T-cell (primary cell): ENCODE data around the gene PITPNC1. TPM values are rescaled to one million over a fixed set of nuclear protein-coding genes. Genes with fewer than 3 reads are reported as not detected.

Experiments
- ATAC-seq, 4 experiments: fragments of 200-7000 bp in 3 of 4; fragments of 150-1000 bp in 1 of 4; cut with Tn5 transposase; replicated peaks in 1 of 4; 1 replicate in 3 of 4; 2 replicates in 1 of 4; pipeline ENCODE4 v1.10.0; 2021; ENCODE audit warnings: moderate library complexity in 3 of 4, mild to moderate bottlenecking in 2 of 4, moderate number of reproducible peaks in 1 of 4
- CTCF ChIA-PET, 2 donors: fragments of 300-600 bp; sonication (Branson Sonifier 250); formaldehyde crosslinking; loops; one replicate each; lab custom pipeline; 2022; ENCODE audit warnings: antibody characterized with exemption in 2 of 2; lab: Charles Lee
- POLR2A ChIA-PET, 2 donors: fragments of 300-600 bp; sonication (Branson Sonifier 250); formaldehyde crosslinking; loops; one replicate each; lab custom pipeline; 2022; ENCODE audit warnings: antibody characterized with exemption in 2 of 2; lab: Charles Lee
- DNase-seq, 35 experiments: peaks; one replicate each; pipeline versions ENCODE4 v3.0.0 to v3.0.0-alpha.2; 2013 to 2023
- H3K27ac ChIP-seq: one replicate; pipeline ENCODE4 v1.5.1; 2013; ENCODE audit warnings: low read length
- H3K27me3 ChIP-seq, 2 experiments: replicated peaks in 1 of 2; 1 replicate in 1 of 2; 2 replicates in 1 of 2; pipeline versions ENCODE4 v1.6.1 to v1.7.0; 2013; ENCODE audit warnings: low read length in 1 of 2, mixed read lengths in 1 of 2; ENCODE audit not compliant: control insufficient read depth in 2 of 2, insufficient read depth in 2 of 2; ENCODE audit errors: extremely low read depth in 1 of 2
- H3K36me3 ChIP-seq, 2 donors: 1 replicate in 1 of 2; 2 replicates in 1 of 2; pipeline versions ENCODE4 v1.6.1 to v1.7.0; 2013; ENCODE audit warnings: low read length in 1 of 2; ENCODE audit not compliant: control insufficient read depth in 2 of 2, insufficient read depth in 1 of 2; ENCODE audit errors: extremely low read depth in 1 of 2
- H3K4me1 ChIP-seq, 2 experiments: 1 replicate in 1 of 2; 2 replicates in 1 of 2; pipeline versions ENCODE4 v1.6.1 to v1.7.0; 2013; ENCODE audit warnings: low read length in 2 of 2, mixed read lengths in 1 of 2; ENCODE audit not compliant: insufficient read depth in 2 of 2, control insufficient read depth in 1 of 2; ENCODE audit errors: extremely low read depth in 1 of 2
- H3K4me3 ChIP-seq, 2 donors: 1 replicate in 1 of 2; 2 replicates in 1 of 2; pipeline versions ENCODE4 v1.5.1 to v1.7.0; 2013; ENCODE audit warnings: mild to moderate bottlenecking in 2 of 2, low read length in 1 of 2, moderate library complexity in 1 of 2; ENCODE audit not compliant: control insufficient read depth in 1 of 2; ENCODE audit errors: extremely low read depth in 1 of 2
- H3K9me3 ChIP-seq: 2 replicates; pipeline ENCODE4 v1.7.0; 2013
- H3K27ac Mint-ChIP-seq, 2 donors: one replicate each; pipeline ENCODE4 v1.8.0; 2020 to 2021; ENCODE audit warnings: mild to moderate bottlenecking in 2 of 2, mixed read lengths in 2 of 2
- H3K27me3 Mint-ChIP-seq, 2 donors: one replicate each; pipeline ENCODE4 v1.8.0; 2021 to 2022; ENCODE audit warnings: mixed read lengths in 2 of 2
- H3K36me3 Mint-ChIP-seq: one replicate; pipeline ENCODE4 v1.8.0; 2021; ENCODE audit warnings: mixed read lengths
- H3K4me1 Mint-ChIP-seq, 3 donors: one replicate each; pipeline ENCODE4 v1.8.0; 2020 to 2022; ENCODE audit warnings: mixed read lengths in 3 of 3, mild to moderate bottlenecking in 1 of 3
- H3K4me3 Mint-ChIP-seq, 3 donors: one replicate each; pipeline ENCODE4 v1.8.0; 2020 to 2022; ENCODE audit warnings: mild to moderate bottlenecking in 3 of 3, mixed read lengths in 3 of 3, moderate library complexity in 3 of 3
- H3K9me3 Mint-ChIP-seq, 3 donors: one replicate each; pipeline ENCODE4 v1.8.0; 2020 to 2022; ENCODE audit warnings: mixed read lengths in 3 of 3
- WGBS: methylation state at CpG from one replicate; pipeline ENCODE4 v1.1.5; 2013; ENCODE audit warnings: missing lambda C conversion rate; ENCODE audit not compliant: insufficient coverage; 5-methylcytosine and 5-hydroxymethylcytosine counted together
- total RNA-seq, 35 experiments: library from RNA in 6 of 35; stranded (reverse) in 6 of 35; fragments of 120-200 nt in 1 of 35; gene quantifications; one replicate each; pipeline versions ENCODE4 v1.2.1 to v1.2.4 and lab custom pipeline; 2013 to 2026

Gene PITPNC1
- total RNA-seq, 5 donors from 2014 or later (not counting 1 experiment from before 2014, with no cell fraction given) = 82.6 to 132 (median 111) TPM

GRCh38 chr17:67482764-67483163 is 105.7 kb downstream of the PITPNC1 start:
- no peaks in the 10 kb centered on the region for H3K9me3 Mint-ChIP-seq
- ChIA-PET POLR2A (interaction anchor here in 1 of 2 donors (0.6 kb wide), 1 partner anchor 34 kb away, joined by 3 read pairs; no protein-coding TSS in a partner anchor), CTCF (interaction anchor here in 1 of 2 donors (1.5 kb wide), 1 partner anchor 107 kb away, joined by 4 read pairs; no protein-coding TSS in a partner anchor)
- H3K4me3 Mint-ChIP-seq = no peak overlapping the region
- WGBS = 80% methylated on average over 1 of the region's 3 CpGs
- DNase-seq (no peak), ATAC-seq (no peak)
- no peaks in the 10 kb centered on the region for H3K9me3 ChIP-seq
- H3K27me3 ChIP-seq = no peaks in the 10 kb centered on the region
- H3K36me3 Mint-ChIP-seq = peaks cover 15% of the 10 kb centered on the region
- peak overlapping the region; percentile 36 to 80 for H3K27ac Mint-ChIP-seq
- H3K27ac ChIP-seq = no peak overlapping the region
- no peaks in the 10 kb centered on the region for H3K36me3 ChIP-seq
- H3K4me1 ChIP-seq = peaks cover 8 to 55% of the 10 kb centered on the region in 2 experiments
- H3K4me3 ChIP-seq = no peak overlapping the region
- H3K4me1 Mint-ChIP-seq = peaks cover 76 to 90% (median 88%) of the 10 kb centered on the region in 3 donors
- no peaks in the 10 kb centered on the region for H3K27me3 Mint-ChIP-seq

- DNase-seq = no peak
- no peaks in the 10 kb centered on the region for H3K9me3 ChIP-seq
- CTCF ChIA-PET = interaction anchor here in 1 of 2 donors (0.7 to 1.5 kb wide), 3 partner anchors 9 to 109 kb away, joined by 4 to 5 read pairs (median 4); no protein-coding TSS in a partner anchor
- H3K36me3 ChIP-seq = no peaks in the 10 kb centered on the region
- H3K27me3 Mint-ChIP-seq = no peaks in the 10 kb centered on the region
- no peak overlapping the region for H3K4me3 Mint-ChIP-seq
- WGBS = 100% methylated on average over 2 of the region's 4 CpGs
- H3K9me3 Mint-ChIP-seq = no peaks in the 10 kb centered on the region
- peaks cover 25% of the 10 kb centered on the region for H3K36me3 Mint-ChIP-seq
- H3K27ac ChIP-seq = no peak overlapping the region
- no peaks in the 10 kb centered on the region for H3K27me3 ChIP-seq
- peaks cover 63 to 90% (median 82%) of the 10 kb centered on the region in 3 donors for H3K4me1 Mint-ChIP-seq
- no peak for ATAC-seq
- no peak overlapping the region for H3K4me3 ChIP-seq
- peaks cover under 1 to 46% of the 10 kb centered on the region in 2 experiments for H3K4me1 ChIP-seq
- peak overlapping the region; percentile 32 to 44 for H3K27ac Mint-ChIP-seq
- POLR2A ChIA-PET = interaction anchor here in 1 of 2 donors (0.5 to 0.6 kb wide), 2 partner anchors 29 to 43 kb away, joined by 3 read pairs; no protein-coding TSS in a partner anchor
Measured at GRCh38 chr17:67484261-67484660, 107.2 kb downstream of the PITPNC1 start.

- no peak overlapping the region for H3K4me3 ChIP-seq
- peak overlapping the region in 1 of 2 donors; percentile 23 for H3K27ac Mint-ChIP-seq
- no peaks in the 10 kb centered on the region for H3K36me3 ChIP-seq
- WGBS = no CpG with 5 or more reads among the region's 7 CpGs
- peaks cover 0 to 50% of the 10 kb centered on the region in 2 experiments for H3K4me1 ChIP-seq
- no peaks in the 10 kb centered on the region for H3K9me3 ChIP-seq
- no peaks in the 10 kb centered on the region for H3K9me3 Mint-ChIP-seq
- H3K27me3 ChIP-seq = no peaks in the 10 kb centered on the region
- POLR2A ChIA-PET = no interaction called here
- DNase-seq (no peak), ATAC-seq (no peak)
- no peaks in the 10 kb centered on the region for H3K27me3 Mint-ChIP-seq
- H3K27ac ChIP-seq = no peak overlapping the region
- peaks cover 67 to 91% (median 81%) of the 10 kb centered on the region in 3 donors for H3K4me1 Mint-ChIP-seq
- peaks cover 34% of the 10 kb centered on the region for H3K36me3 Mint-ChIP-seq
- H3K4me3 Mint-ChIP-seq = no peak overlapping the region
- CTCF ChIA-PET = no interaction called here
Measured at GRCh38 chr17:67485666-67486065, 108.6 kb downstream of the PITPNC1 start.

GRCh38 chr17:67487506-67487905 is 110.4 kb downstream of the PITPNC1 start:
- ChIA-PET CTCF (interaction anchor here in 1 of 2 donors (0.6 to 1.8 kb wide), 4 partner anchors 13 to 112 kb away, joined by 4 to 5 read pairs (median 4); no protein-coding TSS in a partner anchor), POLR2A (interaction anchor here in 1 of 2 donors (0.6 to 0.7 kb wide), 2 partner anchors 14 to 927 kb away, joined by 3 read pairs; no protein-coding TSS in a partner anchor)
- H3K36me3 ChIP-seq = no peaks in the 10 kb centered on the region
- WGBS = 76% methylated on average over 3 of the region's 7 CpGs
- H3K36me3 Mint-ChIP-seq = peaks cover 31% of the 10 kb centered on the region
- ATAC-seq = peak in 1 of 4 experiments; percentile 11
- H3K27me3 ChIP-seq = no peaks in the 10 kb centered on the region
- no peaks in the 10 kb centered on the region for H3K9me3 ChIP-seq
- peak overlapping the region; percentile 52 for H3K27ac ChIP-seq
- no peaks in the 10 kb centered on the region for H3K9me3 Mint-ChIP-seq
- H3K4me3 Mint-ChIP-seq = peak overlapping the region in 2 of 3 donors; percentile 32 to 47
- H3K27ac Mint-ChIP-seq = peak overlapping the region; percentile 60 to 90
- peaks cover 3 to 62% of the 10 kb centered on the region in 2 experiments for H3K4me1 ChIP-seq
- no peak overlapping the region for H3K4me3 ChIP-seq
- H3K4me1 Mint-ChIP-seq = peaks cover 74 to 95% (median 87%) of the 10 kb centered on the region in 3 donors
- no peak for DNase-seq
- no peaks in the 10 kb centered on the region for H3K27me3 Mint-ChIP-seq

GRCh38 chr17:67488161-67488560 is 111.1 kb downstream of the PITPNC1 start:
- H3K27me3 Mint-ChIP-seq = no peaks in the 10 kb centered on the region
- H3K4me1 Mint-ChIP-seq = peaks cover 75 to 95% (median 87%) of the 10 kb centered on the region in 3 donors
- ChIA-PET POLR2A (no interaction called here), CTCF (interaction anchor here in 1 of 2 donors (0.6 to 1.8 kb wide), 4 partner anchors 13 to 113 kb away, joined by 4 to 5 read pairs (median 4); no protein-coding TSS in a partner anchor)
- H3K27ac Mint-ChIP-seq = peak overlapping the region; percentile 60 to 90
- H3K4me3 Mint-ChIP-seq = no peak overlapping the region
- peaks cover 30% of the 10 kb centered on the region for H3K36me3 Mint-ChIP-seq
- Histone ChIP-seq H3K36me3 (no peaks in the 10 kb centered on the region), H3K27ac (no peak overlapping the region), H3K9me3 (no peaks in the 10 kb centered on the region), H3K4me1 (peaks cover 3 to 63% of the 10 kb centered on the region in 2 experiments), H3K4me3 (no peak overlapping the region), H3K27me3 (no peaks in the 10 kb centered on the region)
- WGBS = 100% methylated on average over 3 of the region's 12 CpGs
- no peaks in the 10 kb centered on the region for H3K9me3 Mint-ChIP-seq
- no peak for DNase-seq
- ATAC-seq = no peak

GRCh38 chr17:67488768-67489167 is 111.7 kb downstream of the PITPNC1 start:
- H3K27me3 ChIP-seq = no peaks in the 10 kb centered on the region
- H3K4me1 ChIP-seq = peaks cover 3 to 68% of the 10 kb centered on the region in 2 experiments
- no peaks in the 10 kb centered on the region for H3K27me3 Mint-ChIP-seq
- H3K36me3 Mint-ChIP-seq = peaks cover 30% of the 10 kb centered on the region
- WGBS = no CpG with 5 or more reads among the region's 4 CpGs
- DNase-seq (no peak), ATAC-seq (no peak)
- no peaks in the 10 kb centered on the region for H3K9me3 Mint-ChIP-seq
- H3K4me1 Mint-ChIP-seq = peaks cover 81 to 95% (median 88%) of the 10 kb centered on the region in 3 donors
- no peaks in the 10 kb centered on the region for H3K36me3 ChIP-seq
- no peak overlapping the region for H3K4me3 Mint-ChIP-seq
- H3K9me3 ChIP-seq = no peaks in the 10 kb centered on the region
- ChIA-PET POLR2A (no interaction called here), CTCF (no interaction called here)
- peak overlapping the region; percentile 23 to 72 for H3K27ac Mint-ChIP-seq
- H3K4me3 ChIP-seq = no peak overlapping the region
- H3K27ac ChIP-seq = no peak overlapping the region
